Peyer's patch (tissue), 4 donors: Measurements from ENCODE around the gene TRPM8. TPM values are rescaled to one million over a fixed set of nuclear protein-coding genes. Genes with fewer than 3 reads are reported as not detected.

Experiments used
- DNase-seq, 3 donors: peaks; one replicate each; pipeline ENCODE4 v3.0.0-alpha.2; 2017 to 2019
- H3K27ac ChIP-seq, 4 donors: fragments of 200-600 bp; sonication (generic); one replicate each; pipeline ENCODE4 v1.5.1; 2016 to 2019
- H3K27me3 ChIP-seq, 2 donors: fragments of 200-600 bp; sonication (generic); one replicate each; pipeline ENCODE4 v1.5.1; 2019
- H3K36me3 ChIP-seq, 3 donors: fragments of 200-600 bp; sonication (generic); one replicate each; pipeline ENCODE4 v1.5.1; 2016 to 2019
- H3K4me1 ChIP-seq, 4 donors: fragments of 200-600 bp; sonication (generic); one replicate each; pipeline ENCODE4 v1.5.1; 2016 to 2019
- H3K4me3 ChIP-seq, 4 donors: fragments of 200-600 bp; sonication (generic); 1 replicate in 3 of 4; 2 replicates in 1 of 4; pipeline ENCODE4 v1.5.1; 2016 to 2019; ENCODE audit warnings: mild to moderate bottlenecking in 1 of 4
- H3K9me3 ChIP-seq, 4 donors: fragments of 200-600 bp; sonication (generic); one replicate each; pipeline ENCODE4 v1.5.1; 2016 to 2019; ENCODE audit warnings: mild to moderate bottlenecking in 1 of 4
- POLR2A ChIP-seq, 2 donors: fragments of 450-650 bp; IDR thresholded peaks; one replicate each; pipeline ENCODE4 v1.5.1; 2017; ENCODE audit warnings: antibody characterized with exemption in 2 of 2, mild to moderate bottlenecking in 2 of 2, moderate library complexity in 2 of 2
- total RNA-seq, 4 donors: library from RNA; depleted of rRNA; stranded (reverse); fragments of >200 nt; gene quantifications; one replicate each; pipeline ENCODE4 v1.1.0, GENCODE V29; 2016
- TF ChIP-seq, protein P1 (sequence below), 6 experiments: fragments of 450-650 bp in 4 of 6; fragments of 200-600 bp in 2 of 6; sonication (generic) in 1 of 6; IDR thresholded peaks; one replicate each; pipeline ENCODE4 v1.5.1; 2017 to 2019; ENCODE audit warnings: antibody characterized with exemption in 6 of 6, mild to moderate bottlenecking in 3 of 6, moderate library complexity in 1 of 6

TRPM8 gene
- total RNA-seq, 4 donors from 2014 or later = not detected

GRCh38 chr2:233928594-233929351 lies 11.6 kb downstream of the TRPM8 start:
- Histone ChIP-seq H3K4me3 (no peak overlapping the region), H3K27ac (no peak overlapping the region), H3K36me3 (no peaks in the 10 kb centered on the region), H3K9me3 (no peaks in the 10 kb centered on the region), H3K27me3 (no peaks in the 10 kb centered on the region), H3K4me1 (no peaks in the 10 kb centered on the region)
- TF ChIP-seq, protein P1, sequence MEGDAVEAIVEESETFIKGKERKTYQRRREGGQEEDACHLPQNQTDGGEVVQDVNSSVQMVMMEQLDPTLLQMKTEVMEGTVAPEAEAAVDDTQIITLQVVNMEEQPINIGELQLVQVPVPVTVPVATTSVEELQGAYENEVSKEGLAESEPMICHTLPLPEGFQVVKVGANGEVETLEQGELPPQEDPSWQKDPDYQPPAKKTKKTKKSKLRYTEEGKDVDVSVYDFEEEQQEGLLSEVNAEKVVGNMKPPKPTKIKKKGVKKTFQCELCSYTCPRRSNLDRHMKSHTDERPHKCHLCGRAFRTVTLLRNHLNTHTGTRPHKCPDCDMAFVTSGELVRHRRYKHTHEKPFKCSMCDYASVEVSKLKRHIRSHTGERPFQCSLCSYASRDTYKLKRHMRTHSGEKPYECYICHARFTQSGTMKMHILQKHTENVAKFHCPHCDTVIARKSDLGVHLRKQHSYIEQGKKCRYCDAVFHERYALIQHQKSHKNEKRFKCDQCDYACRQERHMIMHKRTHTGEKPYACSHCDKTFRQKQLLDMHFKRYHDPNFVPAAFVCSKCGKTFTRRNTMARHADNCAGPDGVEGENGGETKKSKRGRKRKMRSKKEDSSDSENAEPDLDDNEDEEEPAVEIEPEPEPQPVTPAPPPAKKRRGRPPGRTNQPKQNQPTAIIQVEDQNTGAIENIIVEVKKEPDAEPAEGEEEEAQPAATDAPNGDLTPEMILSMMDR (IDR thresholded peaks at IDR 0.05) = peak in 4 of 6 experiments; percentile 19 to 31 (median 24)
- TF ChIP-seq POLR2A (IDR thresholded peaks at IDR 0.05) = no peak
- no peak for DNase-seq

- TF ChIP-seq POLR2A (IDR thresholded peaks at IDR 0.05) = no peak
- TF ChIP-seq, protein P1 (IDR thresholded peaks at IDR 0.05) = peak in 1 of 6 experiments; percentile 4
- Histone ChIP-seq H3K27ac (no peak overlapping the region), H3K27me3 (no peaks in the 10 kb centered on the region), H3K36me3 (no peaks in the 10 kb centered on the region), H3K4me1 (no peaks in the 10 kb centered on the region), H3K4me3 (no peak overlapping the region), H3K9me3 (no peaks in the 10 kb centered on the region)
- no peak for DNase-seq
Observed at GRCh38 chr2:233929352-233930022, 12.3 kb downstream of the TRPM8 start.

- H3K27ac ChIP-seq = no peak overlapping the region
- H3K36me3 ChIP-seq = no peaks in the 10 kb centered on the region
- no peak overlapping the region for H3K4me3 ChIP-seq
- no peaks in the 10 kb centered on the region for H3K27me3 ChIP-seq
- no peaks in the 10 kb centered on the region for H3K4me1 ChIP-seq
- no peak for DNase-seq
- no peaks in the 10 kb centered on the region for H3K9me3 ChIP-seq
- TF ChIP-seq, protein P1 (IDR thresholded peaks at IDR 0.05) = no peak
- TF ChIP-seq POLR2A (IDR thresholded peaks at IDR 0.05) = no peak
Observed at GRCh38 chr2:233934524-233934923, 17.4 kb downstream of the TRPM8 start.

DNA sequence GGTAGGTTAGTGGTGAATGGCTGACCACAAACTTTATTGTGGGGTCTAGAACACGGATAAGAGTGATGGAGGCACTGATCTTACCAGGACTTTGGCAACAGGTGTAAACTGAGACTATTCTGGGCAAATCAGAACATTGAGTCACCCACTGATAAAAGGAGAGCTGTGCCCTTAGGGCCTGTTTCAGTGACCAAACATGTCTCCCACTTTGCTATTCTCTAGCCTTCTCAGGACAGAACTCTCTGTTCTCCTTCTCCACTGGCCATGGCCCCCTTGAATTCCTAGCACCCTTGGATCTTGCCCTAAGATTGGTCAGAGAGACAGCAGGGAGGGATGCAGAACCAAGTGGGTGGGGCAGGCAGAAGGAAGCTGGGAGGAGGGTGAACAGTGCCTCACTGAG lies 18.3 kb downstream of the TRPM8 start:
- TF ChIP-seq, protein P1 (IDR thresholded peaks at IDR 0.05) = no peak
- no peak for TF ChIP-seq POLR2A (IDR thresholded peaks at IDR 0.05)
- no peak overlapping the region for H3K4me3 ChIP-seq
- no peak for DNase-seq

DNA sequence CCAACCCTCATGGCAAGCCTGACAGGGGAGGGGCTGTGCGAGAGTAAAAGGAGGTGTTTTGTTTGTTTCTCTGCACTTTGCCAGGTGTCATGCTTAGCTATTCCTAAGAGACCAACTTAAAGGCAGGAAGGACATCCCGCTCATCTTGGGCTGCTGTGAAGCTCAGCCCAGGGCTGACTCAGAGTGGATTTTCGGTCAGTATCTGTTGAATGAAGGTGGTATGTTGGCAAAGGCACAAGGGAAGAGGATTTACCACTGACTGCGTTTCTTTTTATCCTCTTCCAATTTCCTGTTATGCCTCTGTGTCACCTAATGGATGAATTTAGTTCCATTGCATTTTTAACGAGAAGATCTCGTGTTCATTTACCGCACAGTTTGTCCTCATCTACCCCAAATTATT lies 18.9 kb downstream of the TRPM8 start:
- Histone ChIP-seq H3K27ac (no peak overlapping the region), H3K36me3 (no peaks in the 10 kb centered on the region), H3K9me3 (no peaks in the 10 kb centered on the region), H3K27me3 (no peaks in the 10 kb centered on the region), H3K4me1 (no peaks in the 10 kb centered on the region), H3K4me3 (no peak overlapping the region)
- no peak for TF ChIP-seq POLR2A (IDR thresholded peaks at IDR 0.05)
- TF ChIP-seq, protein P1 (IDR thresholded peaks at IDR 0.05) = no peak
- DNase-seq = no peak

More for the DNA sequence above, 18.3 kb downstream of the TRPM8 start:
- H3K27me3 ChIP-seq = no peaks in the 10 kb centered on the region
- no peak overlapping the region for H3K27ac ChIP-seq
- no peaks in the 10 kb centered on the region for H3K36me3 ChIP-seq
- no peaks in the 10 kb centered on the region for H3K9me3 ChIP-seq
- H3K4me1 ChIP-seq = no peaks in the 10 kb centered on the region
